ENCODE measurements around the gene TTK. TPM values are rescaled to one million over a fixed set of nuclear protein-coding genes. Genes with fewer than 3 reads are reported as not detected.

The TTK gene
- total RNA-seq, 3 donors from 2014 or later = 1.0 to 9.6 (median 2.4) TPM

DNA sequence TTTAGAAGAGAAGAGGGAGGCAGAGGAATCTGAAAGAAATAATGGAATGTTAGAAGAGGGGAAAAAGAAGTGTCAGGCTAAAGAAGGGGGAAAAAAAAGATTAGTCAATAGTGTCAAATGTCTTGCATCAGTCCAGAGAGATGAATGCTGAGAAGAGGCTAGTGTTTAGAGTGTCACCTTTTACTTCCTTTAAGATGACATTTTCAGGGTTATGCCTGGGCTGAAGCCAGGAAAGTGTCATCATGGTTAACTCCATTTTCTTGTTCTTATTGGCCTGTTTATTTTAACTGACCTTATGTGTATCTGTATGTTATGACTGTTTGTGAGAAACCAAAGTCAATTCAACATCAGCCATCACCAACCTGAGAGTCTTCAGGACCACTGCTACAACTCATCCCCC, 87.1 kb downstream of the TTK start:
- intact Hi-C loops (cut with DNase I, micrococcal nuclease) = loop anchor here (5.0 to 10.0 kb wide), 2 partner anchors 139 to 147 kb away; partner anchors contain the start of gene ELOVL4 (in 1 of the 2)
- TF ChIP-seq, protein P1, sequence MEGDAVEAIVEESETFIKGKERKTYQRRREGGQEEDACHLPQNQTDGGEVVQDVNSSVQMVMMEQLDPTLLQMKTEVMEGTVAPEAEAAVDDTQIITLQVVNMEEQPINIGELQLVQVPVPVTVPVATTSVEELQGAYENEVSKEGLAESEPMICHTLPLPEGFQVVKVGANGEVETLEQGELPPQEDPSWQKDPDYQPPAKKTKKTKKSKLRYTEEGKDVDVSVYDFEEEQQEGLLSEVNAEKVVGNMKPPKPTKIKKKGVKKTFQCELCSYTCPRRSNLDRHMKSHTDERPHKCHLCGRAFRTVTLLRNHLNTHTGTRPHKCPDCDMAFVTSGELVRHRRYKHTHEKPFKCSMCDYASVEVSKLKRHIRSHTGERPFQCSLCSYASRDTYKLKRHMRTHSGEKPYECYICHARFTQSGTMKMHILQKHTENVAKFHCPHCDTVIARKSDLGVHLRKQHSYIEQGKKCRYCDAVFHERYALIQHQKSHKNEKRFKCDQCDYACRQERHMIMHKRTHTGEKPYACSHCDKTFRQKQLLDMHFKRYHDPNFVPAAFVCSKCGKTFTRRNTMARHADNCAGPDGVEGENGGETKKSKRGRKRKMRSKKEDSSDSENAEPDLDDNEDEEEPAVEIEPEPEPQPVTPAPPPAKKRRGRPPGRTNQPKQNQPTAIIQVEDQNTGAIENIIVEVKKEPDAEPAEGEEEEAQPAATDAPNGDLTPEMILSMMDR (IDR thresholded peaks at IDR 0.05) = no peak

More for the DNA sequence above, 87.1 kb downstream of the TTK start:
- H3K9me3 ChIP-seq = no peaks in the 10 kb centered on the region
- ATAC-seq (no peak), DNase-seq (no peak)
- H3K36me3 ChIP-seq (ENCODE audit: low read depth) = no peaks in the 10 kb centered on the region
- no peak overlapping the region for H3K4me3 ChIP-seq
- no peaks in the 10 kb centered on the region for H3K4me1 ChIP-seq (ENCODE audit: low read depth)

Other genes with a start within 250 kb of the TTK start
- 1 to 10 TPM in 1 of 3 donors, under 1 TPM in 2; 0.35 to 2.8 (median 0.46) TPM for gene ELOVL4, start 57.1 kb upstream of the TTK start, total RNA-seq
- 10 to 100 TPM; 25.8 to 49.7 (median 45.1) TPM for gene BCKDHB, start 102.0 kb downstream of the TTK start, total RNA-seq

Measured in mucosa of descending colon (tissue), 3 donors.